ENCODE results near the gene ITGA2. TPM values are rescaled to one million over a fixed set of nuclear protein-coding genes. Genes with fewer than 3 reads are reported as not detected.

ITGA2 gene
- total RNA-seq, 1 experiment from 2014 or later, result 36.7 TPM

- H3K4me3 ChIP-seq (ENCODE audit: low read length), result no peak overlapping the region
- TF ChIP-seq CTCF (conservative IDR thresholded peaks at IDR 0.05; ENCODE audit: low read depth, low read length), result no peak
- no peak overlapping the region for H3K27ac ChIP-seq (ENCODE audit: low read length)
- H3K4me1 ChIP-seq (ENCODE audit: insufficient read depth, low read length), result peaks cover 18% of the 10 kb centered on the region
- intact Hi-C loops (cut with micrococcal nuclease), result loop anchor here (10.0 kb wide), 1 partner anchor 123 kb away; no protein-coding TSS in a partner anchor
- POLR2A ChIA-PET (ENCODE audit: unreplicated experiment), result no interaction called here
- H3K9ac ChIP-seq (ENCODE audit: low read length), result no peak overlapping the region
- no peaks in the 10 kb centered on the region for H3K9me2 ChIP-seq (replicated peaks; ENCODE audit: low read length)
- no peak overlapping the region for H3K4me2 ChIP-seq (ENCODE audit: low read length)
- no peak for DNase-seq
- H3K79me2 ChIP-seq (ENCODE audit: low read length), result no peaks in the 10 kb centered on the region
- H3F3A ChIP-seq (ENCODE audit: low read length, unreplicated experiment), result no peaks in the 10 kb centered on the region
- ATAC-seq, result no peak
- H3K36me3 ChIP-seq (ENCODE audit: low read depth, low read length), result peaks cover 70% of the 10 kb centered on the region
- no TSS peak for BruUV-seq (replicated peaks)
- no peaks in the 10 kb centered on the region for H3K9me3 ChIP-seq (ENCODE audit: low read length)
- no peaks in the 10 kb centered on the region for H4K20me1 ChIP-seq (ENCODE audit: low read length)
- H3K27me3 ChIP-seq (ENCODE audit: low read length), result no peaks in the 10 kb centered on the region
- no peak overlapping the region for H2AFZ ChIP-seq (ENCODE audit: low read length)
- CTCF ChIA-PET, result no interaction called here
Observed at GRCh38 chr5:53067641-53068040, 78.5 kb downstream of the ITGA2 start.

GRCh38 chr5:53068291-53068836 lies 79.2 kb downstream of the ITGA2 start:
- Histone ChIP-seq H3F3A (ENCODE audit: low read length, unreplicated experiment) (no peaks in the 10 kb centered on the region), H3K9ac (ENCODE audit: low read length) (no peak overlapping the region), H2AFZ (ENCODE audit: low read length) (no peak overlapping the region), H3K4me2 (ENCODE audit: low read length) (no peak overlapping the region), H3K79me2 (ENCODE audit: low read length) (no peaks in the 10 kb centered on the region), H3K9me2 (replicated peaks; ENCODE audit: low read length) (no peaks in the 10 kb centered on the region), H3K9me3 (ENCODE audit: low read length) (no peaks in the 10 kb centered on the region), H4K20me1 (ENCODE audit: low read length) (no peaks in the 10 kb centered on the region), H3K4me1 (ENCODE audit: insufficient read depth, low read length) (peaks cover 18% of the 10 kb centered on the region), H3K4me3 (ENCODE audit: low read length) (no peak overlapping the region), H3K27ac (ENCODE audit: low read length) (no peak overlapping the region), H3K27me3 (ENCODE audit: low read length) (no peaks in the 10 kb centered on the region), H3K36me3 (ENCODE audit: low read depth, low read length) (peaks cover 72% of the 10 kb centered on the region)
- CTCF ChIA-PET, result no interaction called here
- BruUV-seq (replicated peaks), result no TSS peak
- POLR2A ChIA-PET (ENCODE audit: unreplicated experiment), result interaction anchor here (0.6 kb wide), 1 partner anchor 913 kb away, joined by 8 read pairs; no protein-coding TSS in a partner anchor
- no peak for TF ChIP-seq CTCF (conservative IDR thresholded peaks at IDR 0.05; ENCODE audit: low read depth, low read length)
- TF ChIP-seq EZH2 (IDR thresholded peaks at IDR 0.05; ENCODE audit: low read length, unreplicated experiment), result no peak
- TF ChIP-seq EZH2phosphoT487 (IDR thresholded peaks at IDR 0.05; ENCODE audit: borderline replicate concordance, low read length), result no peak
- ATAC-seq, result no peak
- DNase-seq, result no peak
- intact Hi-C loops (cut with micrococcal nuclease), result loop anchor here (10.0 kb wide), 1 partner anchor 124 kb away; no protein-coding TSS in a partner anchor

- BruUV-seq (replicated peaks), result no TSS peak
- Histone ChIP-seq H2AFZ (ENCODE audit: low read length) (no peak overlapping the region), H3K4me2 (ENCODE audit: low read length) (peak overlapping the region; percentile 21), H3K9ac (ENCODE audit: low read length) (peak overlapping the region; percentile 28), H3K9me2 (replicated peaks; ENCODE audit: low read length) (no peaks in the 10 kb centered on the region), H4K20me1 (ENCODE audit: low read length) (no peaks in the 10 kb centered on the region), H3K4me3 (ENCODE audit: low read length) (no peak overlapping the region), H3K9me3 (ENCODE audit: low read length) (no peaks in the 10 kb centered on the region), H3K4me1 (ENCODE audit: insufficient read depth, low read length) (peaks cover 18% of the 10 kb centered on the region), H3K27ac (ENCODE audit: low read length) (peak overlapping the region; percentile 77), H3K27me3 (ENCODE audit: low read length) (no peaks in the 10 kb centered on the region), H3F3A (ENCODE audit: low read length, unreplicated experiment) (peaks cover 3% of the 10 kb centered on the region), H3K79me2 (ENCODE audit: low read length) (no peaks in the 10 kb centered on the region), H3K36me3 (ENCODE audit: low read depth, low read length) (peaks cover 80% of the 10 kb centered on the region)
- ATAC-seq (peak; percentile 96), DNase-seq (peak; percentile 88)
- TF ChIP-seq EZH2phosphoT487 (IDR thresholded peaks at IDR 0.05; ENCODE audit: borderline replicate concordance, low read length), result no peak
- TF ChIP-seq EZH2 (IDR thresholded peaks at IDR 0.05; ENCODE audit: low read length, unreplicated experiment), result no peak
- TF ChIP-seq CTCF (conservative IDR thresholded peaks at IDR 0.05; ENCODE audit: low read depth, low read length), result no peak
- ChIA-PET POLR2A (ENCODE audit: unreplicated experiment) (interaction anchor here (0.6 to 0.7 kb wide), 4 partner anchors 18 to 598 kb away, joined by 3 to 9 read pairs (median 6); no protein-coding TSS in a partner anchor), CTCF (no interaction called here)
- intact Hi-C loops (cut with micrococcal nuclease), result loop anchor here (10.0 kb wide), 1 partner anchor 125 kb away; no protein-coding TSS in a partner anchor
Observed at GRCh38 chr5:53069626-53070025, 80.5 kb downstream of the ITGA2 start.
